ENCODE measurements around the gene RP9.

The RP9 gene, protein sequence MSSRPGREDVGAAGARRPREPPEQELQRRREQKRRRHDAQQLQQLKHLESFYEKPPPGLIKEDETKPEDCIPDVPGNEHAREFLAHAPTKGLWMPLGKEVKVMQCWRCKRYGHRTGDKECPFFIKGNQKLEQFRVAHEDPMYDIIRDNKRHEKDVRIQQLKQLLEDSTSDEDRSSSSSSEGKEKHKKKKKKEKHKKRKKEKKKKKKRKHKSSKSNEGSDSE

DNA sequence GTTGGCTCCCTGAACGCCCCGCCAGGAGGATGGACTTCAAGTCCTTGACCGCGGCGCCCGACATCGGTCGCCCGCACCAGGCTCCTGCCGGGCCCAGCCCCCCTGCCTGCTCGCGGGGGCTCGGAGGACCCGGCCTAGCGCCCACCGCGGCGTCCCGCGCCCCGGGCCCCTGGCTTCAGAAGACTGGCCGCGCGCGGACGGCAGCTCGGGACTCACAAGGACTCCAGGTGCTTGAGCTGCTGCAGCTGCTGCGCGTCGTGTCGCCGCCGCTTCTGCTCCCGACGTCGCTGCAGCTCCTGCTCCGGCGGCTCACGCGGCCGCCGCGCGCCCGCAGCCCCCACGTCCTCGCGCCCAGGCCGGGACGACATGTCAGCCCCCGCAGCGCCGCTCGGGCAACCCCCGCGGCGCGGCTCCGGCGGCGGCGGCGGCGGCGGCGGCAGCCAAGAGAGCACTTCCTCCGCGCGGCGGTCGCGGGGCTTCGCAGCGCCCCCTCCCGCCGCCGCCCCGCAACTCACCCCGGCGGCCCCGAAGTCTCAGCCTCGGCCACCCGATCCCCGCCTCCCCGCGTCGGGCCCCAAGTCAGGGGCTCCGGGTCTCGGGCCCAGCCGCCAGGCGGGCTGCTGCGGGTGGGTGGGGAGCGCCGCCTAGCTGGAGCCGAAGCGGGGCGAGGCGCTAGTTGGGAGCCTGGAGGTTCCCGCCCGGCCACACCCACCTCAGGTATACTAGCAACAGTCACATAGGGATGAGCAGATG lies at the start of gene RP9:
RP9 (minus strand) TSS at position 400 of the 753 bp plus-strand sequence; CDS start at position 368, 32 bp downstream.
- intact Hi-C loops (cut with DNase I; ENCODE audit: low total_unique reads), result loop anchor here (5.0 kb wide), 1 partner anchor 42 kb away; no protein-coding TSS in a partner anchor

DNA sequence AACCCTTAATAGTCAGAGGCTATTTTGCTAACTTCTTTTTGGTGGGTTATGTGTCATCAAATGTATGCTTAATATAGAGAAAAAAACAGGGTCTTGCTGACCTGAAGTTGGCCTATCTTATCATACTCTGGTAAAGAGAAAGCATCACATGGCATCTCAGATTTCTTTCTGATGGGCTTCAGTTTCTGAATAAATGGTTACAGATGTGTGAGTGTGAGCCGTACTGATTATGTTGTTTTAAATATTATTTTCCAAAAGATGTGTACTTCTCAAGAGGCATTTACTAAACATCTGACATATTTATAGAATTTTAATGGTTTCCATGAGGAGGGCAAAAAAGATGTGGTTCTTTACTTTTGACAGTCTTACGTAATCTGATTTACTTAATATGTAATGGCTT lies 48.6 kb upstream of the RP9 start:
- DNase-seq, result no peak
- TF ChIP-seq, protein P1, sequence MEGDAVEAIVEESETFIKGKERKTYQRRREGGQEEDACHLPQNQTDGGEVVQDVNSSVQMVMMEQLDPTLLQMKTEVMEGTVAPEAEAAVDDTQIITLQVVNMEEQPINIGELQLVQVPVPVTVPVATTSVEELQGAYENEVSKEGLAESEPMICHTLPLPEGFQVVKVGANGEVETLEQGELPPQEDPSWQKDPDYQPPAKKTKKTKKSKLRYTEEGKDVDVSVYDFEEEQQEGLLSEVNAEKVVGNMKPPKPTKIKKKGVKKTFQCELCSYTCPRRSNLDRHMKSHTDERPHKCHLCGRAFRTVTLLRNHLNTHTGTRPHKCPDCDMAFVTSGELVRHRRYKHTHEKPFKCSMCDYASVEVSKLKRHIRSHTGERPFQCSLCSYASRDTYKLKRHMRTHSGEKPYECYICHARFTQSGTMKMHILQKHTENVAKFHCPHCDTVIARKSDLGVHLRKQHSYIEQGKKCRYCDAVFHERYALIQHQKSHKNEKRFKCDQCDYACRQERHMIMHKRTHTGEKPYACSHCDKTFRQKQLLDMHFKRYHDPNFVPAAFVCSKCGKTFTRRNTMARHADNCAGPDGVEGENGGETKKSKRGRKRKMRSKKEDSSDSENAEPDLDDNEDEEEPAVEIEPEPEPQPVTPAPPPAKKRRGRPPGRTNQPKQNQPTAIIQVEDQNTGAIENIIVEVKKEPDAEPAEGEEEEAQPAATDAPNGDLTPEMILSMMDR (IDR thresholded peaks at IDR 0.05), result no peak
- no peak overlapping the region for H3K4me3 ChIP-seq
- no peaks in the 10 kb centered on the region for H3K4me1 ChIP-seq
- no peaks in the 10 kb centered on the region for H3K27me3 ChIP-seq
- no peak overlapping the region for H3K27ac ChIP-seq
- peaks cover 0 to 13% (median 5%) of the 10 kb centered on the region in 3 donors for H3K36me3 ChIP-seq
- no peaks in the 10 kb centered on the region for H3K9me3 ChIP-seq
- intact Hi-C loops (cut with DNase I; ENCODE audit: low total_unique reads), result no loop called here

More for the DNA sequence above, at the start of gene RP9:
- Histone ChIP-seq H3K9me3 (no peaks in the 10 kb centered on the region), H3K36me3 (no peaks in the 10 kb centered on the region), H3K4me3 (peak within 1 kb of the TSS; percentile 91 to 99), H3K27me3 (no peaks in the 10 kb centered on the region), H3K4me1 (peaks cover 0 to 37% (median 28%) of the 10 kb centered on the region in 4 donors), H3K27ac (peak within 1 kb of the TSS; percentile 83 to 87)
- DNase-seq, result peak; percentile 48 to 76
- TF ChIP-seq, protein P1 (IDR thresholded peaks at IDR 0.05), result peak; percentile 53 to 69

DNA sequence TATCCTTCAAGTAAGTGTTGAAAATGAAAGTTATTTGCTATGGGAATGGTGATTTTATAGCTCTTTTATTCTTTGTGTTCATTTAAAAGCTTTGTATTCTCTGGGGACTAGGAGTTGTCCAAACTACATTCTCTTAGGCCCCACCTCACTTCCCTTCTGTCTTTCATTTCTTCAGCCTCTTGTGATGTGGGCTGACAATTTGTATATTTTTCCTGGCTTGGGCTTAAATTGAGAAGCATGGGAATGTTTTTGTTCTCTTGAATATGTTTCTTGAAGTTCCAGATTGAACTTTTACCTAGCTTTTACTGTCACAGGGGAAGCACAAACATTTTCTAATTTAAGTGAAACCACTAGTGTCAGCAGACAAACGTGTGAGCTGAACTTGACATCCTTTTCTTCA lies 48.1 kb upstream of the RP9 start:
- Histone ChIP-seq H3K27ac (no peak overlapping the region), H3K36me3 (peaks cover 0 to 13% (median 5%) of the 10 kb centered on the region in 3 donors), H3K4me3 (no peak overlapping the region), H3K27me3 (no peaks in the 10 kb centered on the region), H3K9me3 (no peaks in the 10 kb centered on the region), H3K4me1 (no peaks in the 10 kb centered on the region)
- no peak for DNase-seq
- TF ChIP-seq, protein P1 (IDR thresholded peaks at IDR 0.05), result no peak
- intact Hi-C loops (cut with DNase I; ENCODE audit: low total_unique reads), result no loop called here

DNA sequence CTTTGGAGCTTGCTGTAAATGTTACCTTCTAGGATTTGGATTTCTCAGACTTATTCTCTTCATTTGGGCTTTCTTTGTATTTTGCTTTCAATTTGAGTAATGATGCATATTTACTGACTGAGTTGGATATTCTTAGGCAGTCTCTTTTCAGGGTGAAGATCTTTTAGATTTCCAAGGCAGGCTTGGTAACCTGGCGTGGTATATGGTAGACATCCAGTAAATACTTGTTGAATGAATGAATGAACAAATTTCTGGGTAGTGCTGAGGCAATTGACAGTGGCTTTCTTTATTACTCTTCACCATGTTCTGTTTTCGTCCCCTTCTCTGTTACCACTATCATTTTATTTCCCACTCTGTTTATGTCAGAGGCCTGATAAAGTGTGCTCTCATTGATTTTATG lies 47.2 kb upstream of the RP9 start:
- Histone ChIP-seq H3K4me1 (no peaks in the 10 kb centered on the region), H3K36me3 (peaks cover 0 to 13% (median 5%) of the 10 kb centered on the region in 3 donors), H3K4me3 (no peak overlapping the region), H3K9me3 (no peaks in the 10 kb centered on the region), H3K27me3 (no peaks in the 10 kb centered on the region), H3K27ac (no peak overlapping the region)
- intact Hi-C loops (cut with DNase I; ENCODE audit: low total_unique reads), result no loop called here
- no peak for DNase-seq
- TF ChIP-seq, protein P1 (IDR thresholded peaks at IDR 0.05), result no peak

DNA sequence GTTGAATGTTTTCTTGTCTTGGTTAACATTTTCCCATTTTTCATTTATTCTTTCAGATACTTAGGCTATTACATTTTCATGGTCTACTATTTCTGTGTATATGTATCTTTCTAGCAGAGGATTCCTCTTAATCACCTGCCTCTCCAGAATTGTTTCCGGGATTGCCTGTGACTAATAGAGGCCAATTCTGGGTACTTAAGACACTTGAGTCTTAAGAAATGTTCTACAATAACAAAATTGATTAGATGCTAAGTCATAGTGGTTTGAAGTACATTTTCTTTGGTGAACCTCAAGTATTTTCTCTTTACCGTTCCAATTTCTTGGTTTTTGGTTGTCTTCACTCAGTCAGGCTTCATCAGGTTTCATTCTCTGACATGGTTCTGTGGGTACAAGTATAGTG lies 46.6 kb upstream of the RP9 start:
- Histone ChIP-seq H3K9me3 (no peaks in the 10 kb centered on the region), H3K27ac (no peak overlapping the region)
- intact Hi-C loops (cut with DNase I; ENCODE audit: low total_unique reads), result no loop called here

More for the DNA sequence above, 46.6 kb upstream of the RP9 start:
- DNase-seq, result no peak
- TF ChIP-seq, protein P1 (IDR thresholded peaks at IDR 0.05), result no peak
- H3K36me3 ChIP-seq, result peaks cover 0 to 13% (median 5%) of the 10 kb centered on the region in 3 donors
- H3K4me3 ChIP-seq, result no peak overlapping the region
- H3K27me3 ChIP-seq, result no peaks in the 10 kb centered on the region
- no peaks in the 10 kb centered on the region for H3K4me1 ChIP-seq

Data from tibial artery (tissue), 4 donors.